GM12864 (cell line): ENCODE results near the gene HLA-DQA2.
"Not testable (repeated sequence)": the region's sequence is repeated elsewhere in the genome, so short reads cannot be mapped to it uniquely, and the experiment has no call there.

Source experiments
- DNase-seq: peaks from one replicate; pipeline ENCODE4 v3.0.0-alpha.2; 2011; ENCODE audit warnings: low read depth
- H3K4me3 ChIP-seq: 2 replicates; pipeline ENCODE4 v1.5.1; 2011; ENCODE audit warnings: mild to moderate bottlenecking, low read depth, low read length, control low read depth
- CTCF ChIP-seq: IDR thresholded peaks from 2 replicates; pipeline ENCODE4 v1.5.1; 2011; ENCODE audit warnings: low read depth, mild to moderate bottlenecking, moderate library complexity, low read length, control low read depth, inconsistent platforms; ENCODE audit errors: missing control alignments

The HLA-DQA2 gene

GRCh38 chr6:32741031-32741960 is at the start of gene HLA-DQA2:
TSS of gene HLA-DQA2 (plus strand) at chr6:32741391. CDS start at chr6:32741444, 53 bp downstream.
- H3K4me3 ChIP-seq = no peak within 1 kb of the TSS
- TF ChIP-seq CTCF = no peak
- DNase-seq = no peak

DNA sequence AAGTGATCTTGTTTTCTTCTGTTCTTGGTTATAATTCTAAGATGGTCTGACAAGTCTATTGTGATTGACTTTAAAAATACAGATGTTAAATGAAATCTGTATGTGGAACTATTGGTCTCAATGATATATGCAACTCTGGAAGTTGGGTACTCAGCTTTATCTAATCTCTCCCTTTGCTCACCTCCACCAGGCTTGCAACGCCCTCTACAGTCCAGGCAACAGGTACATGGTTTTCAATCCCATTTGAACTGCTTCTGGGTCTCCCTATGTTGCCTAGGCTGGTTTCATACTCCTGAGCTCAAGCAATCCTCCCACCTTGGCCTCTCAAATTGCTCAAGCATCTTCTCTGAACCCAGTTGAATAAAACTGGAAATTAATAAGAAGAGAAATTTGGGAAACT is 49.2 kb upstream of the HLA-DQA2 start:
- H3K4me3 ChIP-seq = no peak overlapping the region
- DNase-seq = peak; percentile 68
- TF ChIP-seq CTCF = peak; percentile 80

- no peak overlapping the region for H3K4me3 ChIP-seq
- TF ChIP-seq CTCF = no peak
- no peak for DNase-seq
Observed at GRCh38 chr6:32697031-32697430, 44.2 kb upstream of the HLA-DQA2 start.

- H3K4me3 ChIP-seq = no peak overlapping the region
- peak; percentile 78 for TF ChIP-seq CTCF
- peak; percentile 27 for DNase-seq
Observed at GRCh38 chr6:32700391-32701040, 40.7 kb upstream of the HLA-DQA2 start.

- H3K4me3 ChIP-seq = no peak overlapping the region
- DNase-seq = no peak
- TF ChIP-seq CTCF = no peak
Observed at GRCh38 chr6:32703347-32703746, 37.8 kb upstream of the HLA-DQA2 start.

DNA sequence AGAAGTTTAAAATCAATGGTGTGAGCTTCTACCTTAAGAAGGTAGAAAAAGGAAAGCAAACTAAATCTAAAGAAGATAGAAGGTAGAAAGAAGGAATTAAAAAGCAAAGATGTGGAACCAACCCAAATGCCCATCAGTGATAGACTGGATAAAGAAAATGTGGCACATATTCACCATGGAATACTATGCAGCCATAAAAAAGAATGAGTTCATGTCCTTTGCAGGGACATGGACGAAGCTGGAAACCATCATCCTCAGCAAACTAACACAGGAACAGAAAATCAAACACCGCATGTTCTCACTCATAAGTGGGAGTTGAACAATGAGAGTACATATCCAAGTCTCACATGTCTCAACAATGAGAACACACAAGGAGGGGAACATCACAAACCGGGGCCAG is 36.0 kb upstream of the HLA-DQA2 start:
- not testable (repeated sequence) for H3K4me3 ChIP-seq, DNase-seq

GRCh38 chr6:32709625-32710024 is 31.6 kb upstream of the HLA-DQA2 start:
- H3K4me3 ChIP-seq = no peak overlapping the region
- no peak for TF ChIP-seq CTCF
- no peak for DNase-seq
